ENCODE results near the gene OPCML.
A peak's percentile ranks its signal among the peaks of the same experiment; 100 is the strongest.

The OPCML gene

DNA sequence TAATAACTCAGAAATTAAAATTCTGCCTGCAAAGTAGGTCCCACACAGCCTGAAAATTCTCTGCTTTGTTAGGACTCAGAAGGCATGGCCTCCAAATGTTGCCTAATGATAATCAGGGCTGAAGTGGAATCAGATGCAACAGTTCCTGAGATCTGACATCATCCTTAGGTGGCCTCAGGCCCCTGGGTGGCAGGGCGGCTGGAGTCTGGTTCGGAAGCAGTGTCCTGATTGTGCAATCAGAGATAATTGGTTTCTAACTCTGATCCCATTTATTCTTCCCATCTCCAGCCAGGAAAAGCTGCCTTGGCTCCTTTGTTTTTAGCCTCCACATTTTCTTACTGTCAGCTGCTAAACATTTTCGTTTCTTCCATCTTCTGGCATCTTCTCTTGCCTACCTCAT lies 399.3 kb downstream of the OPCML start:
- peak; percentile 16 for DNase-seq (ENCODE audit: low spot score)

DNA sequence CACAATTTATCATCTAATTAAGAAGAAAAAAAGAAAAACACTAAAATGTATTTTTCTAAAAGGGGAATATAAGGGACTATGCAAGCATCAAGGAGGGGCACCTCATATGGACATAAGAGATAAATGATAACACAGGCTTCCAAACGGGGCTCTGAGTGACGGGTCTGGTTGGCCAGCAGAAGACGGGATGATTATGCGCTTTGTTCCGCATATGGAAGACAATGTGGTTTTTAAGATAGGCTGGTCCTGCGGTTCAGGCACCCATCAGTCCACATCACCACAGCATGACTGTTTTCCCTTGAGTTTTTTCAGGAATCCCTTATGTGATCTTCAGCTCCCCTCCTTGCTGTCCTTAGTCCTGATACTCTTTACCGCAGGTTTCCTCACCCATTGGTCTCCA lies 404.6 kb downstream of the OPCML start:
- DNase-seq (ENCODE audit: low spot score), result no peak

DNA sequence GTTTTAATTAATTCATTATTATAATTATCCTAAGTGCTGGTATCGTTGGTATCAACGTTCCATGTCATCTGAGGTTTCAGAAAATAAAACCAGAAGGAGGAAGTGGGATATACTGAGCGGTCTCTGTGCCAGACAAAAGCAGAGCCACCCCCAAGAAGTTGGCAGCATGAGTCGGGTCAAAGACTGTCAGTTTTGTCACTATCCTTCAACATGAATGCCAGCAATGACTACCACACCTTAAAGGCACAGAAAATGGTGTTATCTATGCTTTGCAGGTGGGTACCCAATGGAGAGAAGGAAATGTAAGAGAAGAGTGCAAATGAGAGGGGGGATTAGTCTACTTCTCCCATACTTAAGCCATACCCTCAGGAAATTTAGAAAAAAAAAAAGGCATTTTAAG lies 408.5 kb downstream of the OPCML start:
- DNase-seq (ENCODE audit: low spot score), result no peak

DNA sequence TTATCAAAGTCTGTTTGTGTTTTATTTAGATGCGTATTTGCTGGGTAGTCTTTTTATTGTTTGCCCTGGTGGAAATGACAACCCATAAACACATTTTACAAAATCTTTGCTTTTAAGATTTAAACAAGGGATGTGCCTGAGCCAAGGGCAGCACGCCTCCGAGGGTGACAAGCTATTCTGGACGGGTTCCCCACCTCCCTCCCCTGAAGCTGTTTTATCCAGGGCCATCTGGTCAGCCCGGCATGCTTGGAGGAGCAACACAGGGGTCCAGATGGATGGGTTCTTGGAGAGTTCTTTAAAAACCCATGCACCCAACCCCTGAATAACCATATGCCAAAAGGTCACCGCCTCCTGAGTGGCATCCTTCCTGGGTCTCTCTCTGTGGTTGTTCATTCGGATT lies 408.9 kb downstream of the OPCML start:
- DNase-seq (ENCODE audit: low spot score), result no peak

DNA sequence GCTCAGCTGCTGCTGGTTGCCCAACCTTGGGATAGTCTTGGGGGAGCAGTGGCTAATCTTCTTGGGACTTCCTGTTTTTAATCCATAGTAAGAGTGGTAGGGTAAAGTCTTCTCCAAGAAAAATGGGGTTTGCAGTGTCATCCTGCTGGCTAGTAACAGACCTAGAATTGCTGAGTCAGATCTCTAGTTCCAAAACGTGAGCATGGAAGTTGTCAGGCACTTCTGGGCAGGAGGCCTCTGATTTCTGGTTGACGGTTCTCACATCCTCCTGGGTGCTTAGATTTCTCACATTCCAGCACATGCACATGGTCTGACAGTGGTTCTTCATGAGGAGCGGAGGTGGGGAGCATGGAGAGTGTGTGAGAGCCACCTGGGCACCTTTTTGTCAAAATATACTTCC lies 410.0 kb downstream of the OPCML start:
- DNase-seq (ENCODE audit: low spot score), result no peak

DNA sequence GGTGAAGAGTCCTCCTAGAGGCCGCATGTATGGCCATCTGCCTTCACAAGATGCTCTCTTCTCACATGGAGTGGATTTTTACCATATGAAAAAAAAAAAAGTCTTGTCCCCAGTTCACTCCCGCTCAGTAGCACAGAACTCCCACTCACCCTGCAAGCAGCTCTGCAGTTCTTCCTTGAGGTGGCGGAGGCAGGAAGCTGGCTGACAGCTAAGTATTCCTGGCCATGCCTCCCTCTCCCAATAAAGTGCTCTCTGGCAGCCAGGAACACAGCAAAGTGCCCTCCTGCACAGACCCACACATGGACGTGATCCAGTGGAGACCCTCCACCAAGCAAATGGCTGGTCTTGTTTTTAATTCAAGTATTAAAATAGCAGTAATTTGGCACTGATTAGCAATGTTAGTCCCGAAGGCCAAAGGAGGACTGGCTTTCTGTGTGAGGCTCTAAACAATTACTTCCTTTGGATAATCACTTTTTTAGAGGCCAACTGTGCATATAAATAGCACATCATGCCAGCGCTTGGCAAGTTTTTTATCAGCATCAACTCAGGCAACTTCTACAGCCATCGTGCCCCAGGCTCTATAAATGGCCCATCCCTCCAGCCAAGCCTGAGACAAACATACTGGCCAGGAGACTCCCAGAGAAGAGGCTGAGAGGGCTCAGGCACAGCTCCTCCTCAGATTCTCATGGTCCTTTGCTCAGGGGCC lies 413.6 kb downstream of the OPCML start:
- DNase-seq (ENCODE audit: low spot score), result no peak

DNA sequence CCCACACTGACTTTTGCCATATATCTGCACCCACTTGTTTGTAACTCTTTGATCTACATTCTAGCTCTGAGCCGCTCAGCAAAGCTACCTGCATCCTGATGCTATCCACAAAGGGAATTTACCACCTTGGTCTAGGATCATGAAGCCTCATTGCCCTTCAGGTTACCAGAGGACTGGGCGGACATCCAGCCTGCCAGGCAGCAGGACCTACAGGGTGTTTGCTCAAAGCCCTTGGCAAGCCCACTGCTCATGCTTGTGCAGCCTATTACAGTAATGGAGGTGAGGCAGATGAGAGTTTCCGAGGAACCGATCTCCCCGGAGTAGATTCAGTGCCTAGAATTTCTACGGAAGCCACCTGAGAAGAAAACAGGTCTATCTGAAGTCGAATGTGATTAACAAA lies 417.2 kb downstream of the OPCML start:
- no peak for DNase-seq (ENCODE audit: low spot score)

DNA sequence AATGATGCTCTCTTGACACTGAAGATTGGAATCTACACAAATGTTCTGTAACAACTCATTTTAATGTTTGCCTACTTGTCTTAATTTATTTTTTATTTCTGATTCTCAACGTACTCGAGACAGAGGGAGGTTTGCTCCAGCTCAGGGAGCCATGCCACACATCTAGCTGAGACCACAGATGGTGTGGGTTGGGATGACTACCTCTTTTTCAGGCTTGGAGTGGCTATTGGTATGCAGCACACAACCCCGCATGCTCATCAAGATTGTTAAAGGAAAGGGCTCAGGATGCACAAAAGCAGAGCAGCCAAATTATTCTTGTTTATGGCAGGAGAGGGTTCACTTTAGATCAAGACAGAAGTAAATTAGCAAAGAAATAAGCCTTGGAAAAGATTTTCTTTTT lies 424.5 kb downstream of the OPCML start:
- no peak for DNase-seq (ENCODE audit: low spot score)

DNA sequence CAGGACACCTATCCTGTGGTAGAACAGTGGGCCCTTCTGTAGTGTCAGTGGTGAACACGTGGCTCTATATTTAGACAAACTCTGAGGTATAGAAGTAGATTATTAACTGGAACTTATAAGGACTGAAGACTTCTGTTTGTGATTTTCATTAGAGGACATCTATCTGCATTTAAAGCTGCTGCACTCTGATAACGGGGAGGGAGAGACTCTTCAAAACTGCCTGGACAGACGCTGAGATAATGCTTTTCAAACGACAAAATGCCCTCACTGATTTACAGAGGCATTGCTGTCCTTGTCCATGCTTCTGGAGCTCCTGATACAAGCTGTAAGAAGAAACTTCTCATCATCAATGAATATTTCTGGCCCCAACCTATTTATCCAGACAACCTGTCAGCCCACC lies 425.2 kb downstream of the OPCML start:
- no peak for DNase-seq (ENCODE audit: low spot score)

DNA sequence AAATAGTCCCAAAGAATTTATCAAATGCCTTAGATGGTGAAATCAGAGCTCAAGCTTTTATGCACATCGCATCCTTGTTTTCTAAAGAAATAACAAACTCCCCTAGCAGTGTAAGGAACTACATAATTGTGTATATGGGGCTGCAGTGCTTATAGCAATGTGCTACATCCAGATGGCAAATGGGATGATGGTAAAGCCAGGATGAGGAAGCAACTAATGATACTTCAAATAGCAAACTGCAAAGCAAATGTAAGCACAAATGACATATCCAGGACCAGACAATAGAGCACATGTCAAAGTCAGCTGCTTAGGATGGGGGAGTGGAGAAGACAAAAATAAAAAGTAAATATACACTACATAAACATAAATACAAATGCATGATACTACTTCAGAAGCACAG lies 425.9 kb downstream of the OPCML start:
- no peak for DNase-seq (ENCODE audit: low spot score)

DNA sequence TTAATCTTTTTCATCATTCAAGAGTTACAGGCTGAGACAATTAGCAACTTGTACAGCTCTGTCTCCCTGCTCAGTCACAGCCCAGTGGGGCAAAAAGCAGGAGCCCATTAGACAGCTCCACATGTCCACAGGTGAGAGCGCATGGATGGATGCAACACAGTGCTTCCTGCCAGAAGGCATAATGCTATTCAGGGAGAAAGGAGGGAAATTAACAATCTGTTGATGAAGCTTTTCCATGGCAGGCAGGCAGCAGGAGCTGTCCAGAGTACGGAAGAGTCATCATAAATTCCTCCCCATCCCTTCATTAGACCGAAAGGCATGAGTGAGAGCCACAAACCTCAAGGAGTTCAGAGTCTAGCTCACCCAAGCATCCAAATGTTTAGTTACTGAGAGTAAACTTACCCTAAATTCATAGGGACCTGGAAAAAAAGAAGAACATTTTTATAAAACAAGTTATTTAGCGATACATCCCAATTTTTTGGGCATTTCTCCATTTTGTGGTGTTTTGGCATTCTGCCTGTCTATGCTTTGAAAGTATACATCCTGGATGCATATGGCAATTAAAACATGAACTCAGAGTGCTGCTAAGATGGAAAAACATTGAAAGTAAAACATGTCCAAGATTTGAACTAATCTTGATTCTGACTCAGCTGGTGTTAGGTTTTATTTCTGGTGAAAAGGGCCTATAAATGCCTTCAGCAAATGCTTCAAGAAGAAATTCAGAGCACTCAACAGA lies 428.1 kb downstream of the OPCML start:
- no peak for DNase-seq (ENCODE audit: low spot score)

DNA sequence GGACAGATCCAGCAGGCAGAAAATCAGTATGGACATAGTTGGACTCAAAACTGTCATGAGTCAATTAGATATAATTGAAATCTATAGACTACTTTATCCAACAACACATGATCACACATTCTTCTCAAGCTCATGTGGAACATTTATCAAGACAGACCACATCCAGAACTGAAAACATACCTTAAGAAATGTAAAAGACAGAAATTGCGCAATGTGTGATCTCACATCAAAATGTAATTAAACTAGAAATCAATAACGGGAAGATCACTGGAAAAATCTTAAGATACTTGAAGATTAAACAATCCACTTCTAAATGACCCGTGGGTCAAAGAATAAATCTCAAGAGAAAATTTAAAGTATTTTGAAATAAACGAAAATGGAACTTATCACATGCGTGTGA lies 435.3 kb downstream of the OPCML start:
- DNase-seq (ENCODE audit: low spot score), result no peak

DNA sequence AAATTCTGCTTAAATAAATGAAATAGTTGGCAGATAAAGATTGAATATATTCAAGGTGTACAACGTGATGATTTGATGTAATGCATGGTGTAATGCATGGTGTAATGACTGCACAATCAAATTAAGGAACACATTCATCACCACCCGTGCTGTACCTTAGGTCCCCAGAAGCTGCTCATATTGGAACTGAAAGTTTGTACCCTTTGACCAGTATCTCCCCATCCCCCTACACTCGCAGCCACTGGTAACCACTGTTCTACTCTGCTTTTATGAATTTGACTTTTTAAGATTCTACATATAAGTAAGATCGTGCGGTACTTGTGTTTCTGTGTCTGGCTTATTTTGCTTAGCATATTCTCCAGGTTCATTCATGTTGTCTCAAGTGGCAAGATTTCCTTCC lies 445.8 kb downstream of the OPCML start:
- no peak for DNase-seq (ENCODE audit: low spot score)

DNA sequence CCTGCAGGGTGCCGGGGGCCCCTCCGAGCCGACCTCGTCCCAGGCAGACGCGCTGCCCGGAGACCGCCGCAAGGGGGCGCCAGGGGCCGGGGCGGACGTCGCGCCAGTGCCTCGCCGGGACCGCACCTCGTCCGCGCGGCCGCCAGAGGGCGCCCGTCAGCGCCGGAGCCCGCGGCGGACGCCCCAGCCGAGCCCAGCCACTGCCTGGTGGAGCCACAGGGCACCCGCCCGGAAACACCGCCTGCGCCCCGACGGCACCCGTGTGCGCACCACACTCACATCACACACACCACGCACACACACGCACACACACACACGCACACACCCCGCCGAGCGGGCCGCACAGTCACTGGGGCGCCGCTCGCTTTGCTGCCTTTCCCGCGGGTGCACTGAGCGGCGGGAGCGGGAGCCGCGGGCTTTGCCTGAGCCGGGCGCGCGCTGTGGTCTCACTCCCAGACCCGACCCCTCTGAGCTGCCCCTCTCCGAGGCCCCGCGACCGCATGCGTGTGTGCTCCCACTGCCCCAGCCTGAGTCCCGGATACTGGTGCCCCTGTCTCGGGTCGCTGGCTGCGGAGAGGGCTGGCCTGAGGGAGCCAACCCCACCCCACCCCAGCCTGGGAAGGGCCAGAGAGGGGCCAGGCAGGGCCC lies 449.3 kb downstream of the OPCML start:
- peak; percentile 96 for DNase-seq (ENCODE audit: low spot score)

DNA sequence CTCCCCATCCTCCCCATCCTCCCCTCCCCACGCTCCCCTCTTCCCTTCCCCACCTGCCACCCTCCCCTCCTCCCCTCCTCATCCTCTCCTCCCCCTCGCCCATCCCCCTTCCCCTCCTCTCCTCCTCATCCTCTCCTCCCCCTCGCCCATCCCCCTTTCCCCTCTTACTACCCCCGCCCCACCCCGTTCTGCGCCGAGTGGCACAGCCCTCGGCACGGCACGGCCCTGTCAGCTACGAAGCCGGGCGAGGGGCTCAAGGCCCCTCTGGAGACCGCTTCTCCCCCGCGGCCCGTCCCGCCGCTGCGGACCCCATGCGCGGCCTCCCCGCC lies 449.9 kb downstream of the OPCML start:
- no peak for DNase-seq (ENCODE audit: low spot score)

DNA sequence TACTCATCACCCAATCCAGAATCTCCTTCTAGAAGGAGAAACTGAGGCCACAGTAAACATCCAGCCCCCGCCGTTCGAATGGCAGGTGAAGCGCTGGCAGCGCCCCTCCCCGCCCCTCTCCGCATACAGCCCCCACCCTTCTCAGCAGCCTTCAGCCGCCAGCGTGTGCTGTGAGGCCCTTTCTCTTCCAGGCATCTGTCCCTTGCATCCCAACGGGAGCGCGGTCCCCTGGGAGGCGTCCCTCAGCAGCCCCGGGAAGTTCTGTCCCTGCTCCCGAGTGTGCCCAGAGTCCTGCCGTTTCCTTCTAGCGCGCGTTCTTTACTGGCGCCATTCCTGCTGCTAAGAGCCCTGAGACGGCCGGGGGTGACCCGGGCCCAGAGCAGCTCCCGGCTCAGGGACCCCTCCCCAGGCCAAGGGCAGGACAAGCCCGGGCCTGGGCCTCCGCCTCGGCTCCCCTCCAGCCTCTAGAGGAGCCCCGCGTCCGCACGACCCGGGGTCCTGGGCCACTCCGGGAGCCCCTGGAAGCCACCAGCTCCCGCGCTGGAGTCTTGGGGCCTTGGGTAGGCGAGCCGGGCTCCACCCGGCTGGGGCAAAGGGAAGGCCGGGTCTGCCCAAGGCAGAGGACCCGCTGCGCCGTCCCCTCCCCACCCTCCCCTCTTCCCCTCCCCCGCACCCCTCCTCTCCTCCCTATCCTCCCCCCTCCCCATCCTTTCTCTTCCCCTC lies 450.4 kb downstream of the OPCML start:
- no peak for DNase-seq (ENCODE audit: low spot score)

DNA sequence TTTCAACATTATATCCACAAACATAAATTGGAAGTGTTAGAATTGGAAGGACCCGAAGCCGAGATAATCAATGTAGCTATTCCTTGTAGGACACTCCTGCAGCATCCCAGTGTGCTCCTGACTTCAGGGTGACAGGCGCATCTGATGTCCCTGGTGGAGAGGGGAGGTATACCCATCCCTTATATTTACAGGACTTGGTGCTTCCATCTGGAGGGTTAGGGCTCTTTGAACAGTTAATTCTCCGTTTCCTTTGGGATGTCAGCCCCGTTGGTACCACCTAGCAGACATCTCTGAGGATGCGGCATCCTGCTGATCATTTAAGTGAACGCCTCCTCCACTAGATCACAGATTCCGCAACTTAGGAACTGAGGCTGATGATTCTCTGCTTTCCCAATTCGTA lies 451.3 kb downstream of the OPCML start:
- DNase-seq (ENCODE audit: low spot score), result no peak

DNA sequence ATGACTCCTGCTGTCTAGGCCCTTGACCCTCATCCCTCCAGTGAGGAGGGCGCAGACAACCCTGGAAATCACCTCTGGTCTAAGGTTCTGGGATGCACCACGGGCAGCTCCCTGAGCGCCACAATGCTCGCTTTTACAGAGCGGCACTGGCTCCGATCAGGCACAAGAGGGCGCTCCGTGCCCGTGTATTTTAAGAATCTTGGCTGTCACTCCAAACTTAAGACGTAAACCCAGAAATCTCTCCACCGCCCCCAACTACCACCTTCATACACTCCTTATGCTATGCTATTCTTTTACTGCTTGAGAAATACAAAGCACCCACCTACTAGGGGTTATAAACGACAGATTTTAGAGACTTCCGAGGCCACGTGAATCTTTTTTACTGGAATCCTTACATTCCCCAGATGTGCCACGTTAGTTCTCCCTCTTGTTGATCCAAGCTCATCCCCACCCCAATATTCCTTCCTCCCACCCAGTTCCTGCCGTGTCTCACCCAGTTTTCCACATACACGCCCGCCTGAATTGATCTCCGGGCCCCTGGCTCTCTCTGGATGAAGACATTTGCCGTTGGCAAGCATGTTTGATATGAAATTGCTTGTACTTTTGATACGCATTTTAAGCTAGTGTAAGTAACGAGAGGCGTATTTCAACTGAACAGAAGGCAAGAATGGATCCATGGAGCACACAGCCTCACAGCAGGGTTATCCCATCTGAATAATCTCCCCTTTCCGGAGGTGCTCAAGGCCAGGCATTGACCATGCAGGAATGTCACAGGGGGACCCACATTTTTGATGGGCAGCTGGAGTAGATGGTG lies 453.5 kb downstream of the OPCML start:
- DNase-seq (ENCODE audit: low spot score), result peak; percentile 77

DNA sequence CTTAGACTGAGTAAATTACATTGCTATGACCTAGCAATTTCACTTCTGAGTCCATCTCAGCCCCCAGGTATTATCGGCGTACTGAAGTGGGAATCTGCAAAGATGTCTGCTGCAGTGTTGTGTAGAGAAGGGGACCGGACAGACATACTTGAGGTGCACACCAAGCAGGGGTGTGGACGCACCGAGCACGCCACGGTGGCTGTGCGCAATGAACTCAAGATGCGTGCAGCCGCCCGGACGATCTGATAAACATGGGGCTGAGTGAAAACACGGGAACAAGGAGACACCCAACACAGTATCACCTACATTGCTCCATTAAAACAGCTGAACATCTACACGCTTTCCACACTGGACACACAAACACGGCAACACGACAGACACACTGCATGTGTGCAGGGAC lies 454.3 kb downstream of the OPCML start:
- DNase-seq (ENCODE audit: low spot score), result no peak

DNA sequence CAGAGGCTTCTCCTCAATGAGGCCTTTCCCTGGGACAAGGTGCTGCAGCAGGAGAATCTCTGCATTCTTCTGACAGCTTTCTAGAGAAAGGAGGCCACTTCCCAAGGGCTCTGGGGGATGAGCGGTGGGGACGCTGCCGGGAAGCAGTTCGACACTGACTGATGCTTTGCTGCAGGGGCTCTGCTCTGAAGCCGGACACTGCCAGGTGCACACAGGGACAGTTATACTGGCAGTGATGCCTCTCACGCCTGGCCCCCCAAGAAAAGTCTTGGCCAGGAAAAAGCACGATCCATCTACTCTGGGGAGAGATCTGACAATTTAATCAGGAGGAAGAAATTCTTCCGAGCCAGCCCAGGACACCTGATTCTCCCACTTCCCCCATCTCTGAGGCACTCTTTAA lies 456.9 kb downstream of the OPCML start:
- no peak for DNase-seq (ENCODE audit: low spot score)

DNA sequence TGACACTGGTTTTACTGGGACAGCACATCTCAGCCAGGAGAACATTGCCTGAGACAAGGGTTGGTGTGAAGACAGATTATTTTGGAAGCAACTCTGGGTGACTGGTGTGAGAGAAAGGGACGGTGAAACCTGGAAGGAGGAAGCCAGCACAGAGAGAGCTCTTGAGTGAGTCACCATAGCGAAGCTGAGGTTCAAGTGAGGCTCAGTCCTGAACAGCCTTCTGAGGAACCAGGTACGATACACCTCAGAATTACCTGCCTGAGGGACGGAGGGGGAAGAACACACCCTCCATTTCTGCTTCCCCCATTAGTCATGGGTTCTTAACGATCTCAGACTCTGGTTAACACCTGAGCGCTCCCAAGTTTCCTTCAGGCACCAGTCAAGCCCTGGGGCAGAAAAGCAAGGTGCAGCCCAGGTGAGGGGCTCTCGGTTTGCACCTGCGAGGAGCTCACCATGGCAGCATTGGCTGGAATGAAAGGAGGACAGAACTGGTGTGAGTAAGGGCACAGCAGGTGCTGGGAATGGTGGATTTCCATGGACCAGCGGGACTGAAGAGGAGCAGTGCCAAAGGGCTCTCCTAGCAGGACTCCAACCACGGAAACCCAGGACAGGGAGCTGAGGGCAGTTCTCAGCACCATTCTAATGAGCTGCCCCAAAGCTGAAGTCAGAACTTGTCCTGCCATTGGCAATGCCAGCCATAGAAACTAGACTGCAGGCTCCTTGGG lies 459.3 kb downstream of the OPCML start:
- no peak for DNase-seq (ENCODE audit: low spot score)
